GM11168 (cell line): ENCODE results near the gene PIERCE2.
"Not testable (repeated sequence)": the region's sequence is repeated elsewhere in the genome, so short reads cannot be mapped to it uniquely, and the experiment has no call there.

Experiments used
- in situ Hi-C: fragments of 300-500 bp; cut with MboI; formaldehyde crosslinking; loops from one replicate; pipeline ENCODE4 v1.12.0; 2022; ENCODE audit warnings: low sequenced_read_pairs; ENCODE audit not compliant: unreplicated experiment

Gene PIERCE2, protein sequence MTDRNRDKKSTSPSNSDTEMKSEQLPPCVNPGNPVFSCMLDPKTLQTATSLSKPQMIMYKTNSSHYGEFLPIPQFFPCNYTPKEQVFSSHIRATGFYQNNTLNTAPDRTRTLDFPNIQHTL

DNA sequence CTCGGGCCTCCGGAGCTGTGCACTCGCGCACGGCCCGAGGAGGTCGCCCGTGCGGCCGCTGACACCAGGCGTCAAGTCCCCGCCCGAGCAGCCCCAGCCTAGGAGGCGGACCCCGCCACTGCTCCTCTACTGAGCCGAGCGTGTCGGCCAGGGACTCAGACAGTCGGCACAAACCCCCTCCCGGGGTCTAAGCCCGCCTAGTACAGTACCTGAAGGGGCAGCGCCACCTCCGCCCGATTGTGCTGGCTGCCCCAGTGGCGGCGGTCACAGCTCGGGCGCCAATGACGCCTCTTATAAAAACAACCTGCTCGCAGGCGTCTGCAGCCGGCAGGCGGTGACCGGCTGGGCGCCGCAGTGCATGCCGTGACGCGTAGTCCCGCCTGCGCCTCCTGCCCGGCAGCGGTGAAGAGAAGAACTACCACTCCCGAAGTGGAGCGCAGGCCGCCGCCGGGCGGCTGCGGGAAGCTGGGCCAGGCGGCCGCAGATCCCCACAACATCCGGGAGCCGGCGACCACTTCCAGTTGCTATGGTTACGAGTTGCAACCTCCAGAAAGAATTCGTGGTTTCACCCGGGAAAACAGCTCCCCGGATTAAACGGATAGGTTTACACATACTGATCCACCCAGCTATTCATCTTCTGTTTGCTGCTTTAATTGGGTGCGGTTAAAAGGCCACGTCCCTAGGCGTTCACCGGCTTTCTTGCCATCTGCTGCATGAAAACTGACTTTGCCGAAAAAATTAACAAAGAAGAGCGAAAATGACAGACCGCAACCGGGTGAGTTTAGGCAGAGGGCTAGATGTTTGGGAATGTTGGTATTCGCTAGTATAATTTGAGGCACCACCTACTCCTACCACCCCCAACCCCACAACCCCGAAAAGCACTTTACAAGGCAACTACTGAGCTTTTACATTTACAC lies at the start of gene PIERCE2, which contains the start of gene CCPG1:
Gene PIERCE2 (plus strand): TSS at position 484 of the 917 bp plus-strand sequence. CDS start 274 bp downstream, at position 758.
Gene CCPG1 (minus strand): TSS at position 348 of the 917 bp plus-strand sequence. CDS start 18,935 bp downstream, outside the sequence.
- in situ Hi-C loops = no loop called here

DNA sequence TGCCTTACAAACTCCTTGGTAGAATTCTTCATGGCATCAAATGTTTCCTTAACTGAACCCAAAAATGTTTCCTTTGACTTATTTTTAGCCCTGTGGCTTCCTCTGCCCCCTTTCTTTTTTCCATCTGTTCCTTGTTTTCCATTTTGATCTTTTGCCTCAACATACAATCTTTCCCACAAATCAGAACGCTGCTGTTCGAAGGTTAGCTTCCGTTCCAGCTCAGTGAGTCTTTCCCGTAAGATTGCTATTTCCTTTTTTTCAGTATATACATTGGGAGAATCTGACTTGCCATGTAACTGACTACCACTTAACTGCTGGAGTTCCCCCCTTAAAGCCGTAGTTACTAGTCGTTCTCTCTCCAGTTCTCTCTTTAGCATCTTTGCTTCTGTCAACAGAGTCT lies 48.0 kb upstream of the PIERCE2 start:
- in situ Hi-C loops = no loop called here

DNA sequence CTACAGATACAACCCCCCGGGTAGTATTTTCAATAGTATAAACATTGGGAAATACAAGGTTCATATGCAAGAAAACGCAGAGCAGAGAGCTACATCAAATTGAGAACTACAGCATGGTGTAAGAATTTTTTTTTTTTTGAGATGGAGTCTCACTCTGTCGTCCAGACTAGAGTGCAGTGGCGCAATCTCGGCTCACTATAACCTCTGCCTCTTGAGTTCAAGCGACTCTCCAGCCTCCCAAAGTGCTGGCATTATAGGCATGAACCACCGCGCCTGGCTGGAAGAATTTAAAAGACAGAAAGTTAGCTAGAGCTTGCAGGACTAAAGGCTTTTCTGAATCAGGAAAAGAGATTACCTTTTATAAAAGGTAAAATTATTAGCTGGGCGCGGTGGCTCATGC lies 47.2 kb upstream of the PIERCE2 start:
- in situ Hi-C loops = no loop called here

DNA sequence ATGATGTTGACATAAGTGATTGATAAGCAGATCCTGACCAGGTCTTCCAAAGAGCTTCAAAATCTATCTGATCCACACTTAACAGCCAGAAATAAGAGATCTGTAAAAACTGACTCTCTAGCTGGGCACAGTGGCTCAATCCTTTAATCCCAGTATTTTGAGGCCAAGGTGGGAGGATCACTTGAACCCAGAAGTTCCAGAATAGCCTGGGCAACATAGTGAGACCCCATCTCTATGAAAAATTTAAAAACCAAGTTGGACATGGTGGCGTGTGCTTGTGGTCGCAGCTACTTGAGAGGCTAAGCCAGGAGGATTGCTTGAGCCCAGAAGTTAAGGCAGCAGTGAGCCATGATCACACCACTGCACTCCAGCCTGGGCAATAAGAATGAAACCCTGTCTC lies 45.7 kb upstream of the PIERCE2 start:
- in situ Hi-C loops = no loop called here

DNA sequence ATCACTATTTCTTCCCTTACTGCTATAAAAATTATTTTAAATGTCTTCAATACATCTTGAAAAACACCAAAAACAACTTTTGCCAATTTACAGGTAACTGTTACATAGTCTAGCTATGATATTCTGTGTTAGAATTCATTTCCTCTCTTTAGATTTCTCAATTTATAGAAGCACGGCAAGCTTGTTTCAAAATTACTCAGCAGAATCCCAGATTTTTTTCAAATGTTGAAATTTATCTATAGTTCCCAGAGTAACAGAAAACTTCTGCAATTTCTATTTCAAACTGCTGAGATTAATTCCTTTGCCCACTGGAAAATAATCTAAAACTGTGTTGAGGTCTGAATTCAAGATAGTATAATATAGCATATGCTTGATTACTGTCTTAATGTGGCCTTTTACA lies 41.3 kb upstream of the PIERCE2 start:
- in situ Hi-C loops = no loop called here

DNA sequence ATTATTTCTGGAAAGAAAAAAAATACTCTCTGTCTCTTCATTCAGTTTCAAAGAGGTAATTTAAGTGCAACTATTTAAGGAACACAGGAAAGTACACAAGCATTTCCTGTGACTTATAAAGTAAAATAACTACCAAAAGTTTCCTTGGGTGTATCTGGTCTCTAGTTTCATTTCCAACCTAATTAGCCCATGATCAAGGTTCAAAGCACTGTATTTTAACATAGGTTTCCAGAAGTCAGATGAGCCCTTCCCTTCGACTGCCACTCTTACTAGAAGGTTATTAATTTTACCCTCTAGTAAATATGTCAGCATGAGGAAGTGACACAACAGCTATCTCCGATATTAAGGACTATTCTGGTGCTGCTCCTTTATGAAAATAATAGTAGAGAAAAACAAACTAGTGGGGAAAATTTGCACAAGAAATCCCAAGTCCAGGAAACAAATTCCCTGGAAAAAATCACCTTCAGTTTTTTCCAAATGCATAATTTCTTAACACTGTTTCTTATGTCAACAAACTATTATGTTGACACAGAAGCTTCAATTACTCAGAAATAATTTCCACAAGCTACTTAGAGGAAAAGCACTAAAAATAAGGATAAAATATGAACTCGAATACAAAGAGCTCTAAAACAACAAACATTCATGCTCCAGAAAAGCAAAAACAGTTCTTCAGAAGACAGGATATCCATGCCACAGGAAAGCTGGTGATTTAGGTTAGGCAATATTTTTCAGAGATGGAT lies 35.4 kb upstream of the PIERCE2 start:
- in situ Hi-C loops = no loop called here

DNA sequence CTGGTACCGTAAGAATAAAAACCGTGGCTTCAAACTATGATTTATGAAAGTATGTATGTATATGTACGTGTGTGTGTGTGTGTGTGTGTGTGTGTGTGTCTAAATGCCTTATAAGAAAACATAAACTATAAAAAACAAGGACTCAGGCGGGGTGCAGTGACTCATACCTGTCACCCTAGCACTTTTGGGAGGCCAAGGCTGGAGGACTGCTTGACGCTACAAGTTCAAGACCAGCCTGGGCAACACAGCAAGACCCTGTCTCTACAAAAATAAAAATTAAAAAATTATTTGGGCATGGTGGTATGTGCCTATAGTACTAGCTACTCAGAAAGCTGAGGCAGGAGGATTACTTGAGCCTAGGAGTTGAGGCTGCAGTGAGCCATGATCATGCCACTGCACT lies 29.2 kb upstream of the PIERCE2 start:
- in situ Hi-C loops = no loop called here

DNA sequence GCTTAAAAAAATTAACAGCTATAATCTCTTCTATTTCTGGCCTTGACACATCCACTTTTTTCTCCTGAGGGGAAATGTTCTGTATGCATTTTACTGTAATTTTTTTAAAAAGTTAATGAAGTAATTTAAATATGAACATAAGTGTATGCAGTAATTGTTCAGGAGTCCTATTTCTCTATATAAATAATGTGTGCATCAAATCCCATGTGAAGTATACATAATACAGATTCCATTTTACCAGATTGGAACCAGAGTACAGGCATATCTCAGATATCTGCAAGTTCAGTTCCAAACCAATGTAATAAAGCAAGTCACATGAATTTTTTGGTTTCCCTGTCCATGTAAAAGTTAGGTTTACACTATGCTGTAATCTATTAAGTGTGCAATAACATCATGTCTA lies 26.7 kb upstream of the PIERCE2 start:
- in situ Hi-C loops = no loop called here

DNA sequence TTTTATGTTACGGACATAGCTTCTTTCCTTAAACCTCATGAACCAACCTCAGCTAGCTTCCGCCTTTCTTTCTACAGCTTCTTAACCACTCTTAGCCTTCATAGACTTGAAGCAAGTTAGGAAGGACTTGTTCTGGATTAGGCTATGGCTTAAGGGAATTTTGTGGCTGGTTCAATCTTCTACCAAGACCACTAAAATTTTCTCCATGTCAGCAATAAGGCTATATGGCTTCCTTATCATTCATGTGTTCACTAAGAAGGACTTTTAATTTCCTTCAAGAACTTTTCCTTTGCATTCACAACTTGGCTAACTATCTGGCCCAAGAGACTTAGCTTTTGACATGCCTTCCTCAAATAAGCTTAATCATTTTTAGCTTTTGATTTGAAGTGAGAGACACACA lies 24.6 kb upstream of the PIERCE2 start:
- in situ Hi-C loops = no loop called here

DNA sequence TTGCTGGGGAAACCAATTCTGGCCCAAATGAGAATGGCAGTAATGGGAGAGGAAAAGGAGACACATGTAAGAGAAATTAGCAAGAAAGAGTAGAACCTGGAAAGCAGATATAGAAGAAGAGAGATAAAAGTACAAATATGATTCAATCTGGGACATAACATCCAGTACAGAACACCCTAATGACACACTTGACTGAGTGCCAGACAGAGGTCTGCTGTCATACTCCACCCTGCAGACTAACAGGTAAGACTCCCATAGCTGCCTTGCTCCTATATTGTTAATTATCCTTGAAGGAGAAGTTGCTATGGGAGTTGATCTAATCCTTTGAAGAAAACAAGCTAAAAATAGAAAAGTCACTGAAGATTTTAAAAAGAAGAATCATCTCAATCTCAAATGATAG lies 21.3 kb upstream of the PIERCE2 start:
- in situ Hi-C loops = no loop called here

DNA sequence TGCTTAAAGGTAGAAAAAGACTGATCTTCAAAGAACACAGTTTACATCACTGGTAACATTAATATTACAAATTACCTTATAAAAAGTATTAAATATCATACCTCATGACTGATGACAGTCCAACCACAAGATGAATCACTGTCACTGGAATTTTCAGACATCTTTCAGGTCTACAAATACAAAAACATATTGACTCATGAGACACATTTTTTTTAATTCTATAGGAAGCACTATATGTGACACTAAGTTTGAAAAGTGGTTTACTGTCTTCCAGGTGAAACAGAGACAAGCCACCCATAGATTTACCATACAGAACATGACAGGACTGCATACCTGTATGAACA lies 19.1 kb upstream of the PIERCE2 start:
- in situ Hi-C loops = no loop called here

DNA sequence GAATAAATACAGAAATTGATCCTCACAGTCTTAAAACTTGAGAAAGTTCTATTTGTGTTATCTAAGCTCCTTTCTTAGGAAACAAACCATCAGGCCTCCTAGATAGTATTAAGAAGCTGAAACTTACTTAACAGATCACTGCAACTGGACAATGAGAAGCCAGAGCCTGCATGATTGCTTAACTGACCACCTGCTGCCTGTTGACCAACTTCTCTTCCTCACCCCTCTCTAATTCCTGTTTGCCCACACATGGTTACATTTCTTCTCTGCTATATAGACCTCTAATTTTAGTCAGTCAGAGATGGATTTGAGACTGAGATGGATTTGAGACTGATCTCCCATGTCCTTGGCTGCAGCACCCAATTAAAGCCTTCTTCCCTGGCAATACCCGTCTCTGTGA lies 13.6 kb upstream of the PIERCE2 start:
- in situ Hi-C loops = no loop called here

DNA sequence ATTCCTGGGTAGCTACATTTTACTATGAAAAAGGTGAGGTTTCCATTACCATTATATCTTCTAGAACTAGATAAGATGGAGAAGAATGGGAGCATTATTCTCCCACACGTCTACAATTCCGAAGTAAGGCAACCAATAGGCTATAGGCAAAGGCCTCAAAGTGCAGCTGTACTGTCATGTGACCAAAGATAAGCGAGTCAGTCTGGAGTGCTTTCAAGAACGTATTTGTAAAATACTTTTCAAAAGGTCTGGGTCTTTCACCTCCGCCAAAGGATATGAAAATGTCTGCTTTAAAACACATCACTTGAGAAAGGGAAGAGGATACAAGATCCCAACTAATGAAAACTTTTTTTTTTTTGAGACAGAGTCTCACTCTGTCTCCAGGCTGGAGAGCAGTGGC lies 10.1 kb upstream of the PIERCE2 start:
- in situ Hi-C loops = no loop called here

DNA sequence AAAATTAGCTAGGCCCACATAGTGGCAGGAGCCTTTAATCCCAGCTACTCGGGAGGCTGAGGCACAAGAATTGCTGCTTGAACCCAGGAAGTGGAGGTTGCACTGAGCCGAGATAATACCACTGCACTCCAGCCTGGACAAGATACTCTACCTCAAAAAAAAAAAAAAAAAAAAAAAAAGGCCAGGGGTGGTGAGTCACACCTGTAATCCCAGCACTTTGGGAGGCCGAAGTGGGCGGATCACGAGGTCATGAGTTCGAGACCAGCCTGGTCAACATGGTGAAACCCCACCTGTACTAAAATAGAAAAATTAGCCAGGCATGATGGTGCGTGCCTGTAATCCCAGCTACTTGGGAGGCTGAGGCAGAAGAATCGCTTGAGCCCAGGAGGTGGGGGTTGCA lies 8.2 kb upstream of the PIERCE2 start:
- in situ Hi-C loops = not testable (repeated sequence)

DNA sequence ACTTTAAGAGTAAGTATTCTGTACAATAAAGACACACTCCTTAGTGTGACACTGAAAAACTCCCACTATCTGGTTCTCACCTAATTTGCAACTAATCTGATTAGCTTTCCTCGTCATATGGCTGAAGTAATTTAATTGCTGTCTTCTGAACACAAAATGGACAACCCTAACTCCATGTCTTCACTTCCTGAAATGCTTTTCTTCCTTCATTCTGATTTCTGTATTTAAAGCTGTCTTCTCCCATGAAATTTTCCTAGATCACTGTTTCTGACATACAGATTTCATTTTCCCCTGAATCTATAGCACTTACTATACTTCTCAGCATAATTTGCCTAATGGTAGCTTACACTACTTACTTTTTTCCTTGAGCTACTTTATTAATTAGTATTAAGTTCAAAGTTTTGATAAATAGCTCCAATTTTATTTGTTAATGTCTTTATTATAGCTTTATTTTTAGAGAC lies 6.5 kb upstream of the PIERCE2 start:
- in situ Hi-C loops = no loop called here

DNA sequence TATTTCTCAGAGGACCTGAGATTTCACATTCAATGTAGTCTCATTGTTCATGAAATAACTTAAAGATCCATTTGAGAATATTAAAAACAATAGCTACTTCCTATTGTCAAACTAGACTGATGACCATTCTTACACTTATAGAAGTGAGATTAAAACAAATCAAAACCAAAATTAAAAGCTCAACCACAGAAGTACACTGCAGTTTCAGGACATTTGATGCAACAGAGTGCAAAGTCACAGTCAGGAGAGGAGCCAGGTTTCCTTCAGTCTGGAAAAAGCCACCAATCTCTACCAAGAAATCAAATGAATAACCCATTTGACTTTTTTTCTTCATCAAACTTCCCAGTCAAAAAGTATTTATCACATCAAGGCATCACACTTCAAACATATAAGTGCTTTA lies 5.6 kb upstream of the PIERCE2 start:
- in situ Hi-C loops = no loop called here

DNA sequence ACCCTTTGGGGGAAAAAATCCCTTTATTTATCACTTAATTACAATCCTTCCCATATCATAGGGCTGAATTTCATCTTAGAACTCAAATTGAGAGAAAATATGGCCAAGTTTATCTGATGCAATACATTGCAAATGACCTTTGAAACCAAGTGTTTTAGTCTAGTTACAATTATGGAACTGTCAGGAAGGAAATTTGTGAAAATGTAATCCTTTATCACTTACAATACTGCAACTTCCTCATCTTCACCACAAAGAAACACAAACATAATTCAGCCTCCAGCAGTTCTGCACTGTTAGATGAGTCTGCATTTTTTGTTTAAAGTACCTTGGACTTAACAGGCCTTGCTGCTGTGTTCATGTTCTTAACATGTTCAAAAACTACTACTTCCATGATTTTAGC lies 4.8 kb upstream of the PIERCE2 start:
- in situ Hi-C loops = no loop called here

DNA sequence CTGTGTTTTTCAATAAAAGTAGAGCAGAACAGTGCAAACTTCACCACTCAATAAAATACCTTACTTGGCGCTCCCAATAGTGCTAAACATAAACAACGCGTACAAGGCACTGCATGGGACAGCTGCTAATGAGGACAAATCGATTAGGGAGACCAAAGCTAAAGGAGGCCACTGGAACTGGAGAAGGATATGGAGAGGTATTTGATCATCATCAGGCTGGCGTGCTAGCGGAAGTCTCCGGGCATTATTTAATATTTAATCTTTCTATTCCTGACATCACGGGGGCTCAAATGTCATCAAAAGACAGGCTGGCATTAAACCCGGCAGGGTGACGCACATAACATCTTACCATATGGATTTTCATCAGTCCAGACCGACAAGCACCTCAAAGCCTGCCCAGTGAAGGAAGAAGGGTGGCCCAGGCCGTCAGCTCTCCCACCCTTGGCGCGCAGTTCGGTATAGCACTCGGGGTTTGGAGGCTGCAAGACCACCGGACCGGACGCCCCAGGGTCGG lies 740 bp upstream of the PIERCE2 start:
- in situ Hi-C loops = no loop called here

DNA sequence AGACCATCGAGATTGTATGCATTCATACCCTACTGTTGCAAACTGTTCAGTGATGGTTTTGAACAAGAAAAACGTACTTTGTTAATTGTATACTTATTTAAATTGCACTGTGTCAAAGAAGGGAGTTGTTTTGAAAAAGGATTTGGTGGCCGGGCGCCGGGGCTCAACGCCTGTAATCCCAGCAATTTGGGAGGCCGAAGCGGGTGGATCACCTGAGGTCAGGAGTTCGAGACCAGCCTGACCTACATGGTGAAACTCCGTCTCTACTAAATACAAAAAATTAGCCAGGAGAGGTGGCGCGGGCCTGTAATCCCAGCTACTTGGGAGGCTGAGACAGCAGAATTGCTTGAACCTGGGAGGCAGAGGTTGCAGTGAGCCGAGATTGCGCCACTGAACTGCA lies 681 bp downstream of the PIERCE2 start:
- in situ Hi-C loops = not testable (repeated sequence)

DNA sequence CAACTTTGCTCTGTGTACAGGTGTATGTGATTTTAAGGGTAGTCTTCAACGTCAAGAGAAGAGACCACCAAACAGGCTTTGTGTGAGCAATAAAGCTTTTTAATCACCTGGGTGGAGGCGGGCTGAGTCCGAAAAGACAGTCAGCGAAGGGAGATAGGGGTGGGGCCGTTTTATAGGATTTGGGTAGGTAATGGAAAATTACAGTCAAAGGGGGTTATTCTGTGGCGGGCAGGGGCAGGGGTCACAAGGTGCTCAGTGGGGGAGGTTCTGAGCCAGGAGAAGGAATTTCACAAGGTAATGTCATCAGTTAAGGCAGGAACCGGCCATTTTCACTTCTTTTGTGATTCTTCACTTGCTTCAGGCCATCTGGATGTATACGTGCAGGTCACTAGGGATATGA lies 9.4 kb downstream of the PIERCE2 start:
- in situ Hi-C loops = not testable (repeated sequence)
